Measurements from ENCODE around the gene HIVEP3.

The HIVEP3 gene

DNA sequence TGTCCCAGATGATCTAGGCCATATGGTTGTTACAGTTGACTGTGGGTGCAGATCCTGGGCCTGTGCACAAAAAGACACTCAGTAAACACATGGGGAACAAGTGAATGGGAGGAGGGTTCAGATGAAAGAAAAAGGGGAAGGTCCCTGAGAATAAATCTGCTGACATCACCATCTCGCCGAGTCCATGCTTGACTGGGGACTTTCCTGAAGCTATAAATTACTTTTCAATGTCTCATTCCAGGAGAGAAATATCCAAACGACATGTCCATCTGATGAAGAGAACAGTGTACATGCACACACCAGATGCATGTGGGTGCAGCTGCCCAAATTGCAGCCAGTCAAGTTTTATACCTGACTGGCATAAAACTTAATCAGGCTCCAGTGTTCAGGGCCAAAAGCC is 109.0 kb downstream of the HIVEP3 start:
- no peak for DNase-seq

DNA sequence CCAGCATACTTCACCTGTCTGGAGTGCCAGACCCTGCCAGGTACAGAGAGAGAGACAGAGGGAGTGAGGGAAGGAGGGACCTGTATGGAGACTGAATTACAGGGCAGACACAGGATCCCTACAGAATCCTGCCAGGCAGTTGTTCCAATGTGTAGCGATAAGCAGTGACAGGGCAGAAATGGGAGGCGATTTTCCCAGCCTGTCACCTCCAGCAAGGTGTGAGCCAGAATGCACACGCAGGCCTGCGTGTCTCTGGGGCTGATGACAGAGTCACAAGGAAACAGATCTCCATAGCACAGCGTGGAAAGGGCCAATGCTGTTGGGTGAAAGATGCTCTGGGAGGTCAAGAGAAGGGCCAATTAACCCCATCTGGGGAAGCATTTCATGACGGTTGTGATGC is 111.3 kb downstream of the HIVEP3 start:
- no peak for DNase-seq

DNA sequence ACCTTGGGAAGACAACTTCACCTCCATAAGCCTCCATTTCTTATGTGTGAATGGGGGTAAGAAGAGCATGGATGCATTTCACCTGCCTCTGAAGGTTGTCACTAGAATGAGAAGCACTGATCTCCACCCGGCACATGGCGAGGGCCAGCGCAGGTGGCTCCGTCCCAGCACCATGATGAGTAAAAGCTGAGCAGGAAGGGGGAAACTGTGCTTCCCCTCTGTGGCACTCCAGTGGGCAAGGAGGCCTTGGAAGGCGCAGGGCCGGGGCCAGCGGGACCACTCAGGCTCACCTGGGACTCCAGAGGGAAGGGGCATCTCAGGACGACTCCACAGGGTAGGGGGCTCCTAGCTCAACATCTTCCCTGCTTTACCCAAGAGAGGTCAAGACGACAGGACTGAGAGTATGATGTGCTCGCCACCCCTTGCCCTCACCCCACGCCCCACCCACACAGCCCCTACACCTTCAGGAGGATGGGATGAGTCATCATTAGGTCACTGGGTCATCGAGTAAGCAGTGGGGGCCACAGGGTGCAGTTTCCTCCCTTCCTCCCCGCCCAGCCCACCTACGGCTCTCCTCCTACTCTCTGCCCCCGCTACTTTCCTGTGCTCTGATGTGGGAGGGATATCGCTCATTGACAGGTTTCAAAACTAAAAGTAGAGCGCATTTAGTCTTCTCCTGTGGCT is 112.1 kb downstream of the HIVEP3 start:
- no peak for DNase-seq

DNA sequence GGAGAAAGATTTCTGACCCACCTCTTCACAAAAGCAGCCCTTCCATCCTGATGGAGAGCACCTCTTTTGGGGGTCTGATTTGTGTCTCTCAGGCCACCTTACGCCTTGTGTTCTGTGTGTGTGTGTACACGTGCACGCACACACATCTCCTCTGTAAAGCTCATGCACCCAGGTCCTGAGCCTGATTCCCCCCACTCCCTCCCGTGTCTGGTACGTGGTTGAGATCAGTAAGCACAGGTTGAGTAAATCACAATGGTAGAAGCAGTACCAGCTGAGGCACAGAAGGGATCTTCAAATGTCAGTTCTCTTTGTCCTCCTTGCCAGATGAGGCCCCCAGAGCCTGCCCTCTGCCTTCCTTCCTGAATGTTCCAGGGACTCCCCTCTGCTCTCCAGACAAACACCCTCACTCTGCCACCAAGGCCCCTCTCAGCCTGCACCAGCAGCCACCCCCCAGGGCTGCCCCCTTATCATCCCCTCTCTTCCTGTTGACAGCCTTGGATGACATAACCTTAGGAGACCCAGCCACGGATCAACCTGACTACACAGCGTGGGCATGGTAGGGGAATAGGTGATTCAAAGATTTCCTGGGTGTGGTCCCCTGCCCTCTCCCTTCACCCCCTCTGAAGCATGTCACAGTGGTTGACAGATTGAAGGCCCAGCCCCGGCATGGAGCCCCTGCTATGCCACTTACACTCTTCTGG is 112.8 kb downstream of the HIVEP3 start:
- DNase-seq: no peak

- no peak for DNase-seq
These were observed 114.5 kb downstream of the HIVEP3 start for GRCh38 chr1:41804176-41804575.

GRCh38 chr1:41803656-41804055 is 115.1 kb downstream of the HIVEP3 start:
- no peak for DNase-seq

DNA sequence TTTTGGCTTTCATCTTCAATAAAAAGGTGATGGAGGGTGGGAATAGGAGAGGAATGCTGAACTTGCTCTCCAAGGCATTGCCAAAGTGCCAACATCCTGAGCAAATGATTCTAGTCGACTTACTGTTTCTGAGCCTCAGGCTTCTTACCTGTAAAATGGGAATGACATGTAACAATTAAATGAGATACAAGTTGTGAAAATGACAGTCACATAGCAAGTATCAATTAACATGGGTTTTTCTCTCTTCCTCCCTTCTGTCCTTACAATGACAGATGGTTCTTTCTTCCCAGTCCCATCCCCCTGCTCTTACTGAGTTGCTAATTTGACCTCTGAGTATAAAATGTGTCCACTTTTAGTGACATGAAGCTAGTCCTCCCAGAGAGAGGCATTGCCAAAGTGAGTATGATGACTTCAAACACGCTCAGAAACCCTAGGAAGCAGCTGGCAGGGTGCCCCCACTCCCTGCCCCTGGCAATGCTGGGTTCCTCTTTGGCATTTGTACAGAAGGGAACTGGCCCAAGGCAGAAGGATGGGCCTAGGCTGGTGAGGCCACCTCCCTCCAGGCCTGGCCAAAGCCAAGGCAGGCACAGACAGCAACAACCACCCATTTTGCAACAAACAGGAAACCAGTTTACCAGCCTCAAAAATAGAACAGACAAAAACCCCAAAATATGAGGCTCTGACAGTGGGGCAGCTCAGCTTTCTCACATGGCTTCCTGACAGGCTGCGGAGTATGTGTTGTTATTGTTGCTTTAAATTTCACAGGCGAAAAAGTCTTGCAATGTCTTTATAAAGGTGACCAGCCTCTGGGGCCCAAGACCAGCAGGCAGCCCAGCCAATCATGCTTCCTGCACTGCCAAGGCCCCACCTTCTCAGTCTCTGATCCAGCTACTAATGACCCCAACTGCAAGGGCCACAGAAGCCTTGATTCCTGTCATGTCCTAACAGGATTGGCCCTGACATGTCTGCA is 115.9 kb downstream of the HIVEP3 start:
- DNase-seq: no peak

GRCh38 chr1:41800311-41800829 is 118.4 kb downstream of the HIVEP3 start:
- DNase-seq: no peak

DNA sequence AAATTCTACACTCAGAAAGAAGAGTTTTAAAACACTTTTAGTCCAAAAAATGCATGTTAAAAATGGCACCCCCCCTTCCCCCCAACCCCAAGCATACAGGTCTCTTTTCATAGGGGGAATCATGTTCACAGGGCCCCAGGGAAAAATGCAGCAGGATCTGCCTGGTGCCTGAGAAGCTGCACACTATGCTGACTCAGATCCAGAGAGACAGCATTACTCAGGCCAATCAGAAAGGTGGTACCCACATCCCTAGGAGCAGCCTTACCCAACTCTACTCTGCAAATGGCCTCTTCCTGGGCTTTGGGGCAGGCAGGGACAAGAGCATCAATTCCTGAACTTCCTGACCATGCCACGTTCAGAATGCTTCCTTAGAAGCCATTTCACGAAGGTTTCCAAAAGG is 119.0 kb downstream of the HIVEP3 start:
- DNase-seq: peak; percentile 33

DNA sequence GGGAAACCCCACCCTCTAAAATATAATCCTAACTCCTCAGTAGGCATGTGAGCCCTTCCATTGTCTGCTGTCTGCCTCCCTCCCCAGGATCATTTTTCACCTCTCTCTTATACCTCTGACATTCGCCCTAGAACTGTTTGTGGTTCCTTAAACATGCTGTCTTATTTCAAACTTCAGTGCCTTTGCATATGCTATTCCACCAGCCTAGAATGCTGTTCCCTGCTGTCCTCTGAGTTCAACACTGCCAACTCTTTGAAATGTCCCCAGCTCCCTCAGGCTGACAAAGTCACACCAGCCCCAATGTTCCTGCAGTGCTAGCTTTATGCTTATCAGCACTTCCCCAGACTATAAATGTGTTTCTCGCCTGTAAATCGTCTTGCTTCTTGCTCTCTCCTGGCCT is 119.5 kb downstream of the HIVEP3 start:
- DNase-seq: no peak

DNA sequence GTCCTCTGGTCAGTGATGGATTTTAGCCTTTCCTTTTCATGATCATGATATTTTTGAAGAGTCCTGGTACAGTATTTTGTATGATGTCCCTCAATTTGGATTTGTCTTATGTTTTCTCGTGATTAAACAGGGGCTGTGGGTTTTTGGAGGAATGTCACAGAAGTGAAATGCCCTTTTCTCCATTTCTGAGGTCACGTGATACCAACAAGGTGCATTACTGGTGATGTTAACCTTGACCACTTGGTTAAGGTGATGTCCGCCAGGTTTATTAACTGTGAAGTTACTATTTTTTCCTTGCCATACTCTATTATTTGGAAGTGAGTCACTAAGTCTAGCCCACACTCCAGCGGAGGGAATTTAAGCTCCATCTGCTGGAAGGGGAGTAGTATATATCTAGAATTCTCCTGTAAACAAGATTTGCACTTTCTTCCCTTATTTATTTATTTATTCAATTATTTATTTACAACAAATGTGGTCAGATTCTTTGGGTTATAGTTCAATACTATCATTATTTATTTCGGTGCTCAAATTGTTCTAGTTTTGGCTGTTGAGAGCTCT is 123.4 kb downstream of the HIVEP3 start:
- peak; percentile 59 for DNase-seq

- no peak for DNase-seq
These were observed 124.7 kb downstream of the HIVEP3 start for GRCh38 chr1:41794031-41794430.

GRCh38 chr1:41792485-41792770 is 126.3 kb downstream of the HIVEP3 start:
- DNase-seq: no peak

- no peak for DNase-seq
These were observed 126.8 kb downstream of the HIVEP3 start for GRCh38 chr1:41791667-41792484.

DNA sequence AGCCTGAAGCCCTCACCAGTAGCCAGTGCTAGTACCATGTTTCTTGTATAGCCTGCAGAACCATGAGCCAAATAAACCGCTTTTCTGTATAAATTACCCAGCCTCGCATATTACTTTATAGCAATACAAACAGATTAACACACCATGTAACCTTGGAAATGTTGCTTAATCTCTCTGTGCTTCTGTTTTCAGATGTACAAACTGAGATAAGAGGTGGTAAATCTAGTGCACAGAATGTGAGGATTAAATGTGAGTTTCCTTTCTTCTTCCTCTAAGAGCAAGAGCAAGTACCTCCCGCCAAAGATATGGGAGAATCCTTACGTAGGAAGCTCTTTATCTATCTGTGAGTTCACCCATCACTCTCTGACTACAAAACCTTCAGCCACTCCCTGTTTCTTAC is 128.4 kb downstream of the HIVEP3 start:
- DNase-seq: no peak

DNA sequence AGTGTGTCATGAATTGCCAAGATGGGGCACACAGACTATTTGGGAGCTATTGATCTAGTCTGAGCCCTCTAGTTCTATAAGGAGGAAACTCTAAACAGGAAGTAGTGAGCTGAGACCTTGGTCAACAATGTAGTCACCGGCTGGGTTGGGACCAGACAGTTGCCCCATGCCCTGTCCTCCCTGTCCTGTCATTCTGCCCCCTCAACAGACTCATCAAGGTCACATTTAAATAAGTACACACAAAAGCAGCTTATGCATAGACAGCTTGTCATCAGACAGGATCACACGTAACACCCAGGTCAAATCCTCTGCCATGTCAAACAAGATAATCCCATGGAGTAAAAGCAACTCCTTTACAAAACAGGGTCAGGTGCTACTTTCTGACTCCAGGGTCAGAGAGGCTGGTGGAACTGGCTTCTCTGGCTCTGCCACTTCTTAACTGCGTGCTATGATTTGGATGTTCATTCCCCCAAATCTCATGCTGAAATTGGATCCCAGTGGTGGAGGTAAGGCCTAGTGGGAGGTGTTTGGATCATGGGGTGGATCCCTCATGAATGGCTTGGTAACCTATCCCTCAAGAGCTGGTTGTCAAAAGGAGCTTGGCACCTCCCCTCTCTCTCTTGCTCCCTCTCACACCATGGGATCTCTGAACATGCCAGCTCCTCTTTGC is 128.9 kb downstream of the HIVEP3 start:
- no peak for DNase-seq

GRCh38 chr1:41788427-41788826 is 130.3 kb downstream of the HIVEP3 start:
- DNase-seq: no peak

GRCh38 chr1:41784531-41785274 is 134.0 kb downstream of the HIVEP3 start:
- no peak for DNase-seq

- peak; percentile 93 for DNase-seq
These were observed 135.5 kb downstream of the HIVEP3 start for GRCh38 chr1:41783189-41783639.

- no peak for DNase-seq
These were observed 137.8 kb downstream of the HIVEP3 start for GRCh38 chr1:41780916-41781315.

GRCh38 chr1:41780322-41780721 is 138.4 kb downstream of the HIVEP3 start:
- no peak for DNase-seq
